GOT3 (cell line): Measurements from ENCODE around the gene LCE2B.
"Not testable (repeated sequence)": the region's sequence is repeated elsewhere in the genome, so short reads cannot be mapped to it uniquely, and the experiment has no call there.

Experiments
- DNase-seq: peaks from one replicate; lab custom pipeline; 2025; ENCODE audit warnings: mixed read lengths; lab: John Stamatoyannopoulos, UW

LCE2B gene

DNA sequence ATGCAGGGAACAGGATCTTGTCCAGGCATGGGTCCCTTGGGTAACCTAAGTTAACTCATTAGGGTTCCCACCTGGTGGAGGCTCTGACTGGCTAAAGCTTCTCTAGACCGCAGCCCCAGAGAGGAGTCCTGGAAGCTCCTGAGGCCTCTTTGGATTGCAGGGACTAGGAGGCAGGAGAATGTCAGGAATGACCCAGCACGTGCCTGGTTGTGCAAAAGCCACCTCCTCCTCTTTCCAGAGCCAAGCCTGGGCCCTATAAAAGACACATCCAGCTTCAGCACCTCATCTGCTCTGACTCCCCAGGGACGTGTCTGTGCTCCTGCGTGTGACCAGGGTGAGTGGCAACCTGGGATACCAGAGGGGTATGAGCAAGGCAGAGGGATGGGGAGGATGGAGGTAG, at the start of gene LCE2B:
LCE2B (plus strand) TSS at position 301 of the 400 bp plus-strand sequence. CDS start 721 bp downstream, outside the sequence.
- DNase-seq, result not testable (repeated sequence)

- DNase-seq, result no peak
These were observed 45.6 kb upstream of the LCE2B start for GRCh38 chr1:152640351-152640750.

DNA sequence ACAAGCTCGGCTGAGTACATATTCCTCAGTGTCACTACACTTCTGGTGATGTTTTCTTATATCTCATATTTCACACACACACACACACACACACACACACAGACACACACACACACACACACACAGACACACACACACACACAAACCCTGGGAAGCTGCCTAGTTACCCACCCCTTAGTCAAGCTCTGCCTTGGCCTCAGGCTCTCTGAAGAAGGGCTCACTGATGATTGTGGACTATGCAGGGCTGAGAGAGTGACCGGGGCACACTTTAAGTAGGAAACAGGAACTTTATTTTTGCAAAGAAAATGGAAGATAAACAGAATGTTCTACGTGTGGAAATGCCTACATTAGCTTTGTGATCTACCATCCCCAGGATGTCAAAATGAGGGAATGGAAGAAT, 42.0 kb upstream of the LCE2B start:
- DNase-seq, result no peak

DNA sequence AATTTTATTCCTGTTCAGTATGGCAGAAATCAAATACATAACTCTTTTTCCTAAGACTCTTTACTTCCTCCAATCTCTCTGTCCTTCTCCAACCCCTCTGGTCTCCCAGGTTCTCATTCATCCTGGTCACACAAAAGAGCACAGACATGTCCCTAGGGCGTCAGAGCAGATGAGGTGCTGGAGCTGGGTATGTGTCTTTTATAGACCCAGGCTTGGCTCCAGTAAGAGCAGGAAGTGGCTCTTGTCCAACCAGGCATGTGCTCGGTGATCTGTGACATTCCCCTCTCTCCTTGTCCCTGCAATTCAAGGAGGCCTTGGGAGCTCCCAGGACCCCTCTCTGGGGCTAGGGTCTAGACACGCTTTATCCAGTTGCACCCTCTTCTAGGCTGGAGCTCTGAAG, 40.8 kb upstream of the LCE2B start:
- no peak for DNase-seq

DNA sequence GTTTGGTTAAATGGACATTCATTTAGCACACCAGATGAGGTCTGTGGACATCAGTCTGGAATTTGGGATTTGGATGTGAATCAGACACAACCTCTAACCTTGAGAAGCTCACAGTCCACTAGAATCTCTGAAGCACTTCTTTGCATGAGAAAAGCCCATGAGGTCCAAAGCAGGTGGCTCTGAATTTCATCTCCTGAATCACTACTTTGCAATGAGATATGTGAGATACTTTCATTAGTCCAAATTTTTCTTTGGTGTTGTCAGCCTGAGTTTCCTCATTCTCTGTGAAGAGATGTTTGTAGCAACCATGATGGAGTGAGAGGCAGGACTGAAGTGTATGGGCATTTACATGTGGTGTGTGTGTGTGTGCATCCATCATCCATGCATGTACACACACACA, 39.3 kb upstream of the LCE2B start:
- DNase-seq, result no peak

DNA sequence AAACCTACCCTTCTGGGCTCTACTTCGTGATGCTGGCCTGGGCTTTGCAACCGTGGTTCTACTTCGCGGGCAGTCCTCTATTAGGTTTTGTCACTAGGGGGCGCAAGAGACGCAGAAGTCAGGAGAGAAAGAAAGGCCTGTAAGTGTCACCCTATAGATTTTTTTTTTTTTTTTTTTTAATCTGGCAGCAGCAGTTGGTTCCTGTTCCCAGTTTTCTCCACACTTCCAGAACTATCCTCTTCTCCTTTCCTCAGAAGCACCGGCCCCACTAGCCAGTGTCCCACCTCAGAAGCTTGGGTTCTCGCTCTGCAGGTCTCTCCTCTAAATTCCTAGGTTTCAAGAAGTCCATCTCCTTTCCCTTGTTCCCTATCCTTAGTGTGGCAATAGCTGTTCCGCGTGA, 31.8 kb upstream of the LCE2B start:
- no peak for DNase-seq

DNA sequence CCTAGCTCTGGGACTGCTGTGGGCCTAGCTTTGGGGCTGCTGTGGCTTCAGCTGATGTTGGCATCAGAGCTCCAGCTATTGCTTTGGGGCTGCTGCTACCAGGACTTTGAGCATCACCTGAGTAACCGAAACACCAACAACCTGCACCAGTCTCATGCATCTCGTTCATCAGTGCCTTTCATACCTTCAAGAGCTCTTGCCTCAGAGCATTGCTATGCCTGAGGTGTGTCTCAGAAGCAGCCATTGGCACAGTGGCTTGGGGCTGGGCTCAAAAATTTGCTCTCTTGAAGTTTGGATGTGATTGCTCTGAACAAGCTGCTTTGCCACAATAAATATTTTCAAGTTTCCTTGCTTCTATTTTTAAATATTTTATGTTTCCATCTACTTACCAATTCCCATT, 29.5 kb upstream of the LCE2B start:
- DNase-seq, result no peak

DNA sequence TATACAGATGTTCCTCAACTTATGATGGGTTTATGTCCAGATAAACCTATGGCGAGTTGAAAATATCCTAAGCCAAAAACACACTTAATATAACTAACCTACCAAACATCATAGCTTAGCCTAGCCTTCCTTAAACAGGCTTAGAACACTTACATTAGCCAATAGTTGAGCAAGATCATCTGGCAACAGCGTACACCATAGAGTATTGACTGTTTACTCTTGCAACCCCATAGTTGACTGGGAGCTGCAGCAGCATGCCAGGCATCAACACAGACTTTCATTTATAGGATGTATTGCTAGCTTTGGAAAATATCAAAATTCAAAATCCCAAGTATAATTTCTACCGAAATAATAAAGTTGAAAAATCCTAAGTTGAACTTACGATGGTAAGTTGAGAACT, 28.2 kb upstream of the LCE2B start:
- no peak for DNase-seq

DNA sequence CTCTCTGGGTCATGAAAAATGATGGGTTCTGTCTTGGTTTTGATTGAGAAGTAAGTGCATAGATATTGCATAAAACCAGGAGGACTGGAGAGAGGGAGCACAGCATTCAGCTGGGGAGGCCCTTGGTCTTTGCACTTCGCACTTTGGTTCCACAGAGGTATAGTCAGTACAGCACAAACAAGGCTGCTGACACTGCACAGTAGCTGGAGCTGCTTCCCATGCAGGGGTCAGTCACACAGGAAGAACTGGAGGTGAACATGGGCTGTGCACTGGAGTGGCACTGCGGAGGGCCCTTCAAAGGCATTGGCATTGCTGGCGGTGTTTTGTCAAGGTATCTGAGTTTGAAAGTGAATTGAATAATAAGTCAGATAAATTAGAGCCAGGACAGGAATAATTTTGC, 27.3 kb upstream of the LCE2B start:
- DNase-seq, result no peak

GRCh38 chr1:152663098-152663497, 22.8 kb upstream of the LCE2B start, which contains the start of gene LCE2D:
Gene LCE2D, plus strand, starts transcription at chr1:152663380. Its CDS starts 726 bp downstream, at chr1:152664106.
- no peak for DNase-seq

GRCh38 chr1:152666171-152666570, 19.8 kb upstream of the LCE2B start:
- DNase-seq, result not testable (repeated sequence)

DNA sequence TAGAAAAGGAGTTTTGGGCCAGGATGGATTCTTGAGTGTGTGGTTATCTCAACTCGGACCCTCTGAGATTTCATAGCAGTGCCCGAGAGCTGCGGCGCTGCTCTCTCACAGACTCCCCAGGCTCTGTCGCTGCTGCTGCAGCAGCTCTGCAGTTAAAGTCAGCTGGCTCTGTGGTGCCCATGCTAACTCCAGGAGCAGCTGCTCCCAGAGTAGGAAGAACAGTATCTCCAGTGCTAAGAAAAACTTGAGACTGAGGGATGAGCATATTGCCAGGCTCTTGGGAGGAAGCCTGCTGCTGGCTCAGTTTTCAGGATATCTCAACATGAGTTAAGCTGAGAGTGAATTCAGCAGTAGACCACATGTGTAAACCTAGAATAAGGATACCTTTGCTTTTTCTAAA, 18.3 kb upstream of the LCE2B start:
- no peak for DNase-seq

GRCh38 chr1:152673016-152673415, 12.9 kb upstream of the LCE2B start:
- no peak for DNase-seq

DNA sequence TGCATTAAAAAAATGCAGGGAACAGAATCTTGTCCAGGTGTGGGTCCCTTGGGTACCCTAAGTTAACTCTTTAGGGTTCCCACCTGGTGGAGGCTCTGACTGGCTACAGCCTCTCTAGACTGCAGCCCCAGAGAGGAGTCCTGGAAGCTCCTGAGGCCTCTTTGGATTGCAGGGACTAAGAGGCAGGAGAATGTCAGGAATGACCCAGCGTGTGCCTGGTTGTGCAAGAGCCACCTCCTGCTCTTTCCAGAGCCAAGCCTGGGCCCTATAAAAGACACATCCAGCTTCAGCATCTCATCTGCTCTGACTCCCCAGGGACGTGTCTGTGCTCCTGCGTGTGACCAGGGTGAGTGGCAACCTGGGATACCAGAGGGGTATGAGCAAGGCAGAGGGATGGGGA, 10.9 kb upstream of the LCE2B start, which contains the start of gene LCE2C:
LCE2C (plus strand) TSS at position 297 of the 400 bp plus-strand sequence. CDS start 737 bp downstream, outside the sequence.
- DNase-seq, result not testable (repeated sequence)

- no peak for DNase-seq
These were observed 6.5 kb upstream of the LCE2B start for GRCh38 chr1:152679459-152679858.

DNA sequence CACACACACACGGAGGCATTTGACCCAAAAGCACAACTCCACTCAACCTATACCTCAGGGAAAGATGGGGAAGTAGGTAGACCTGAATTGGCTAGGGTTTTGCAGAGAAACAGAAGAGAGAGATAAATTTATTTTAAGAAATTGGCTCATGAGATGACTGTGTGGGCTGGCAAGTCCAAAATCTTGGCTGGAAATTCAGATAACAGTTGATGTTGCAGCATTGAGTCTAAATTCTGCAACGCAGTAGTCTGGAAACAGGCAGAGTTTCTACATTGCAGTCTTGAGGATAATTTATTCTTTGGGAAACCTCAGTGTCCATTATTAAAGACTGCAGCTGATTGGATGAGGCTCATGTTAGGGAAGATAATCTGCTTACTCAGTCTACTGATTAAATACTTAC, 4.3 kb upstream of the LCE2B start:
- no peak for DNase-seq

- DNase-seq, result no peak
These were observed 2.1 kb upstream of the LCE2B start for GRCh38 chr1:152683846-152684245.

GRCh38 chr1:152697701-152698600, 12.0 kb downstream of the LCE2B start, which contains the start of gene LCE2A:
Gene LCE2A, plus strand, starts transcription at chr1:152698345. Its CDS starts 557 bp downstream, at chr1:152698902.
- no peak for DNase-seq

- no peak for DNase-seq
These were observed 13.8 kb downstream of the LCE2B start for GRCh38 chr1:152699746-152700145.

GRCh38 chr1:152707860-152708259, 21.9 kb downstream of the LCE2B start, which contains the start of gene LCE4A:
Gene LCE4A, plus strand, starts transcription at chr1:152708160. Its CDS starts 916 bp downstream, at chr1:152709076.
- no peak for DNase-seq

DNA sequence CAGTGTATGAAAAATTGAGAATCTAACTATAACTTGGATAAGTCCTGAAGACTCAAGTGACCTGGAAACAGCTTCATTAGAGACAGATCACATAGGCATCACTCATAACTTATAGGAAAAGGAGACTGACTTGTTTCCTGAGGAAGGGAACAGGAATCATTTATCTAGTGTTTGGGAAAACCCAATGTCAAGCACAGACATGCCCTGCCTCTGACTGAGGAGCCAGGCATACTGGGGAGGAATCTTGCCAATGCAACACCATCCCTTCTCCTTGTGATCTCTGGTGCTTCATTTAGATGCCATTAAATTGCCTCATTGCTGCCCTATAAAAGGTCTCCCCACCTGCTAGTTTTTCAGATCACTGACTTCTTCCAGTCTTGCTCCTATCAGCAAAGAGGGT, 32.3 kb downstream of the LCE2B start:
- no peak for DNase-seq

- DNase-seq, result no peak
These were observed 39.3 kb downstream of the LCE2B start for GRCh38 chr1:152725261-152725660.

GRCh38 chr1:152728986-152729385, 43.1 kb downstream of the LCE2B start:
- DNase-seq, result no peak
